ENCODE measurements around the gene METTL26. TPM values are rescaled to one million over a fixed set of nuclear protein-coding genes. Genes with fewer than 3 reads are reported as not detected.

METTL26 gene
- total and polyA plus RNA-seq, 9 of the 15 experiments (the other 6 are each of a cell fraction or from before 2014, with no cell fraction given): 7.3 to 262 (median 80.9) TPM

GRCh38 chr16:681746-682427 is 45.8 kb upstream of the METTL26 start (continued):
- TF ChIP-seq ATF6 (CRISPR knock-in tag; IDR thresholded peaks at IDR 0.05) (no peak), SMC3 (conservative IDR thresholded peaks at IDR 0.05; ENCODE audit: insufficient read depth, low read depth, low read length) (no peak), ZBTB1 (CRISPR knock-in tag; IDR thresholded peaks at IDR 0.05; ENCODE audit: borderline replicate concordance, low read depth) (no peak), POU5F1 (IDR thresholded peaks at IDR 0.05; ENCODE audit: borderline replicate concordance, low read depth, low read length, partially characterized antibody) (no peak), SRSF1 (IDR thresholded peaks at IDR 0.05; ENCODE audit: low read depth, low read length) (no peak), ATF2 (CRISPR knock-in tag; IDR thresholded peaks at IDR 0.05) (no peak), PHF20 (IDR thresholded peaks at IDR 0.05; ENCODE audit: partially characterized antibody) (no peak), HCFC1 (IDR thresholded peaks at IDR 0.05; ENCODE audit: low read depth, low read length) (no peak), RB1 (IDR thresholded peaks at IDR 0.05; ENCODE audit: low read depth) (0 out of 2 replicates have a peak, but pooled peaks have one; percentile 14), ILF3 (IDR thresholded peaks at IDR 0.05; ENCODE audit: borderline replicate concordance) (no peak), HOMEZ (CRISPR knock-in tag; IDR thresholded peaks at IDR 0.05) (no peak), TCF7 (IDR thresholded peaks at IDR 0.05; ENCODE audit: borderline replicate concordance) (no peak), CREBBP (IDR thresholded peaks at IDR 0.05; ENCODE audit: low read depth, low read length) (no peak), JUNB (CRISPR knock-in tag; conservative IDR thresholded peaks at IDR 0.05) (no peak), ZC3H11A (IDR thresholded peaks at IDR 0.05; ENCODE audit: low read depth, low read length) (no peak), RBBP5 (IDR thresholded peaks at IDR 0.05; ENCODE audit: borderline replicate concordance, insufficient read depth, low read length, poor library complexity, severe bottlenecking) (no peak), GABPB2 (CRISPR knock-in tag; conservative IDR thresholded peaks at IDR 0.05) (no peak), TAL1 (IDR thresholded peaks at IDR 0.05) (no peak)
